ENCODE measurements around the gene RWDD1.
A peak's percentile ranks its signal among the peaks of the same experiment; 100 is the strongest.

RWDD1 gene

GRCh38 chr6:116570856-116571682 is at the start of gene RWDD1:
Gene RWDD1 (plus strand): TSS chr6:116571504. CDS start chr6:116571583, 79 bp downstream.
- CTCF ChIA-PET: interaction anchor here (0.6 to 2.4 kb wide), 4 partner anchors 10 to 302 kb away, joined by 4 to 13 read pairs (median 8); no protein-coding TSS in a partner anchor
- no peak for TF ChIP-seq LEF1 (IDR thresholded peaks at IDR 0.05; ENCODE audit: borderline replicate concordance)
- peak; percentile 66; the same call in 1 of the 2 replicates for TF ChIP-seq ELF4 (IDR thresholded peaks at IDR 0.05)
- peak; percentile 97 for TF ChIP-seq FOXM1 (IDR thresholded peaks at IDR 0.05; ENCODE audit: borderline replicate concordance)
- peak; percentile 55; the same call in 1 of the 2 replicates for TF ChIP-seq CTBP1 (IDR thresholded peaks at IDR 0.05; ENCODE audit: borderline replicate concordance)
- peak; percentile 58; the same call in 1 of the 2 replicates for TF ChIP-seq L3MBTL2 (conservative IDR thresholded peaks at IDR 0.05)
- DNase-seq (ENCODE audit: extremely low spot score): peak; percentile 98
- POLR2A ChIA-PET: interaction anchor here (0.6 to 2.7 kb wide), 30 partner anchors 8 to 470 kb away, joined by 3 to 20 read pairs (median 3); partner anchors contain the start of genes CALHM4, CALHM5, DSE and FAM162B

- TF ChIP-seq FOXM1 (IDR thresholded peaks at IDR 0.05; ENCODE audit: borderline replicate concordance) (no peak), SP1 (IDR thresholded peaks at IDR 0.05) (no peak), CTBP1 (IDR thresholded peaks at IDR 0.05; ENCODE audit: borderline replicate concordance) (no peak), SUZ12 (IDR thresholded peaks at IDR 0.05) (no peak), LEF1 (IDR thresholded peaks at IDR 0.05; ENCODE audit: borderline replicate concordance) (no peak), TARDBP (IDR thresholded peaks at IDR 0.05) (no peak), PKNOX1 (IDR thresholded peaks at IDR 0.05) (no peak), NFRKB (IDR thresholded peaks at IDR 0.05) (no peak), ELF4 (IDR thresholded peaks at IDR 0.05) (no peak), HDGF (IDR thresholded peaks at IDR 0.05; ENCODE audit: borderline replicate concordance) (no peak), FOXA1 (IDR thresholded peaks at IDR 0.05) (no peak), ARNT (IDR thresholded peaks at IDR 0.05) (no peak), ZNF384 (IDR thresholded peaks at IDR 0.05) (no peak), BHLHE40 (IDR thresholded peaks at IDR 0.05; ENCODE audit: borderline replicate concordance) (no peak), FOXK2 (IDR thresholded peaks at IDR 0.05) (no peak), L3MBTL2 (conservative IDR thresholded peaks at IDR 0.05) (no peak)
- ChIA-PET CTCF (interaction anchor here (0.5 to 1.3 kb wide), 3 partner anchors 11 to 216 kb away, joined by 3 to 6 read pairs (median 3); partner anchors contain the start of gene CALHM5), POLR2A (no interaction called here)
- no peak for DNase-seq (ENCODE audit: extremely low spot score)
Observed at GRCh38 chr6:116522896-116523295, 48.4 kb upstream of the RWDD1 start.

- CTCF ChIA-PET: interaction anchor here (0.7 to 1.1 kb wide), 2 partner anchors 8 to 13 kb away, joined by 3 to 4 read pairs; partner anchors contain the start of gene CALHM5
- no peak for DNase-seq (ENCODE audit: extremely low spot score)
- POLR2A ChIA-PET: no interaction called here
- TF ChIP-seq FOXM1 (IDR thresholded peaks at IDR 0.05; ENCODE audit: borderline replicate concordance) (no peak), LEF1 (IDR thresholded peaks at IDR 0.05; ENCODE audit: borderline replicate concordance) (no peak), ZNF384 (IDR thresholded peaks at IDR 0.05) (no peak), ARNT (IDR thresholded peaks at IDR 0.05) (no peak), L3MBTL2 (conservative IDR thresholded peaks at IDR 0.05) (no peak), SP1 (IDR thresholded peaks at IDR 0.05) (no peak), TARDBP (IDR thresholded peaks at IDR 0.05) (no peak), PKNOX1 (IDR thresholded peaks at IDR 0.05) (no peak), HDGF (IDR thresholded peaks at IDR 0.05; ENCODE audit: borderline replicate concordance) (no peak), FOXK2 (IDR thresholded peaks at IDR 0.05) (no peak), BHLHE40 (IDR thresholded peaks at IDR 0.05; ENCODE audit: borderline replicate concordance) (no peak), SUZ12 (IDR thresholded peaks at IDR 0.05) (no peak), NFRKB (IDR thresholded peaks at IDR 0.05) (no peak)
Observed at GRCh38 chr6:116524236-116524635, 47.1 kb upstream of the RWDD1 start.

GRCh38 chr6:116528133-116528532 is 43.2 kb upstream of the RWDD1 start:
- POLR2A ChIA-PET: no interaction called here
- TF ChIP-seq PKNOX1 (IDR thresholded peaks at IDR 0.05): no peak
- no peak for TF ChIP-seq TARDBP (IDR thresholded peaks at IDR 0.05)
- TF ChIP-seq SUZ12 (IDR thresholded peaks at IDR 0.05): no peak
- no peak for TF ChIP-seq SP1 (IDR thresholded peaks at IDR 0.05)
- TF ChIP-seq CTBP1 (IDR thresholded peaks at IDR 0.05; ENCODE audit: borderline replicate concordance): no peak
- TF ChIP-seq LEF1 (IDR thresholded peaks at IDR 0.05; ENCODE audit: borderline replicate concordance): no peak
- no peak for TF ChIP-seq FOXK2 (IDR thresholded peaks at IDR 0.05)
- TF ChIP-seq BHLHE40 (IDR thresholded peaks at IDR 0.05; ENCODE audit: borderline replicate concordance): no peak
- no peak for TF ChIP-seq FOXA1 (IDR thresholded peaks at IDR 0.05)
- no peak for TF ChIP-seq NFRKB (IDR thresholded peaks at IDR 0.05)
- no peak for TF ChIP-seq ZNF384 (IDR thresholded peaks at IDR 0.05)
- TF ChIP-seq HDGF (IDR thresholded peaks at IDR 0.05; ENCODE audit: borderline replicate concordance): no peak
- no peak for TF ChIP-seq ELF4 (IDR thresholded peaks at IDR 0.05)
- no peak for TF ChIP-seq FOXM1 (IDR thresholded peaks at IDR 0.05; ENCODE audit: borderline replicate concordance)
- TF ChIP-seq L3MBTL2 (conservative IDR thresholded peaks at IDR 0.05): no peak
- no peak for TF ChIP-seq ARNT (IDR thresholded peaks at IDR 0.05)
- CTCF ChIA-PET: interaction anchor here (1.4 to 2.2 kb wide), 2 partner anchors 17 to 240 kb away, joined by 5 to 7 read pairs; partner anchors contain the start of gene CALHM5
- no peak for DNase-seq (ENCODE audit: extremely low spot score)

- DNase-seq (ENCODE audit: extremely low spot score): no peak
- ChIA-PET CTCF (interaction anchor here (1.4 to 2.2 kb wide), 2 partner anchors 17 to 241 kb away, joined by 5 to 7 read pairs; partner anchors contain the start of gene CALHM5), POLR2A (no interaction called here)
Observed at GRCh38 chr6:116528780-116529179, 42.5 kb upstream of the RWDD1 start.

More at GRCh38 chr6:116528780-116529179, 42.5 kb upstream of the RWDD1 start:
- TF ChIP-seq TARDBP (IDR thresholded peaks at IDR 0.05) (no peak), ELF4 (IDR thresholded peaks at IDR 0.05) (no peak), LEF1 (IDR thresholded peaks at IDR 0.05; ENCODE audit: borderline replicate concordance) (no peak), CTBP1 (IDR thresholded peaks at IDR 0.05; ENCODE audit: borderline replicate concordance) (no peak), HDGF (IDR thresholded peaks at IDR 0.05; ENCODE audit: borderline replicate concordance) (no peak), SUZ12 (IDR thresholded peaks at IDR 0.05) (no peak), ZNF384 (IDR thresholded peaks at IDR 0.05) (no peak), FOXA1 (IDR thresholded peaks at IDR 0.05) (no peak), BHLHE40 (IDR thresholded peaks at IDR 0.05; ENCODE audit: borderline replicate concordance) (no peak), SP1 (IDR thresholded peaks at IDR 0.05) (no peak), L3MBTL2 (conservative IDR thresholded peaks at IDR 0.05) (no peak), NFRKB (IDR thresholded peaks at IDR 0.05) (no peak)

Data from HEK293T (cell line).